T47D (cell line): ENCODE measurements around the gene FAM168A.

ENCODE experiments used
- DNase-seq, 2 experiments: peaks; one replicate each; pipeline versions ENCODE4 v3.0.0 to v3.0.0-alpha.2; 2011 to 2012; ENCODE audit warnings: low read depth in 1 of 2, low spot score in 1 of 2
- JUND ChIP-seq: IDR thresholded peaks from 2 replicates; pipeline ENCODE4 v1.6.1; 2012; ENCODE audit warnings: low read depth
- in situ Hi-C: cut with HindIII; loops from 2 replicates; pipeline ENCODE4 v1.10.0; 2016; ENCODE audit warnings: low sequenced_read_pairs, low pct_unique_long_range_greater_than_20kb

FAM168A gene

DNA sequence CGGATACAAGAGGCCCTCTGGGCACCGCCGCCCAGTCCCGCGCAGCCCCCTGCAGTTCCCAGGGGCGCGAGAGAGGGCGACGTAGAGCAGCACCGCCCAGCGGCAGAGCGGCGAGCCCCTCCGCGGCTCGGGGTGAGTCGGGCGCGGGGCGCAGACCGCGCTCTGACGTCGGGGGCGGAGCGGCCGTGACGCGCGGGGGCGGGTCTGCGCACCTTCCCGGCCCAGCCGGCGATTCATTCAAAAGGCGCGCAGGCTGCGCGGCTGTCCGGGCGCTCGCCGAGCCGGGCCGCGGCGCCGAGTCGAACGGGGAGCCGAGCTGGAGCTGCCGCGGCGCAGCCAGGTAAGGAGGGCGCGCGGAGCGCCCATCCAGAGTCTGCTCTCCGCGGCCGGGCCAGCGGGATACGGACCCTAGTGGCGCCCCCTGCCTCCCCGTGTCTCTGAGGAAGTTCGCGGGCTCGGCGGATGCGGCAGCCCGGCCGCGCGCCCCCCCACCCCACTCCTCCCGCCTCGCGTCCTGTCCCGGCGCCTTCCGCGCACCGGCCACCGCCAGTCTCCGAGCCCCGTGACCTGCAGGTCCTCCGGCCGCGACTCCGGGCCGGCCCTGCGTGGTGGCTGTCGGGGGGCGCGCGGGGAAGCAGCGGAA is 221.6 kb downstream of the FAM168A start, which contains the start of gene RELT:
Gene RELT, plus strand, starts transcription at position 240 of the 643 bp plus-strand sequence. CDS start 12,738 bp downstream, outside the sequence.
- no peak for TF ChIP-seq JUND
- DNase-seq = peak; percentile 96 to 98
- in situ Hi-C loops = no loop called here

DNA sequence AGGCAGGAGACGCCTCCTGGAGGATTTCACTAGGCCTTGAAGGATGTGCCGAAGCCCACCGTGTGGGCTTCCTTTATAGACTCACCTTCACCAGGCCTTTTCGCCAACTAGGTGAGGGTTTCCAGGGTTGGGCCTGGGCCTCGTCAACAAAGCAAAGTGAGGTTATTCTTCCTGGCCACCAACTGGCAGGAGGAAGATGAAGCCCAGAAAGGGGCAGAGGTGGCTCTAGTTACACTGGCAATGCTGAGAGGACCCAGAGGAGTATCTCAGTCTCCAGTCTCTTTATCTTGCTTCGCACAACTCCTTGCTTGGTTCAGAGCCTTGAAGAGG is 222.1 kb downstream of the FAM168A start:
- in situ Hi-C loops = no loop called here
- DNase-seq = no peak
- TF ChIP-seq JUND = no peak

DNA sequence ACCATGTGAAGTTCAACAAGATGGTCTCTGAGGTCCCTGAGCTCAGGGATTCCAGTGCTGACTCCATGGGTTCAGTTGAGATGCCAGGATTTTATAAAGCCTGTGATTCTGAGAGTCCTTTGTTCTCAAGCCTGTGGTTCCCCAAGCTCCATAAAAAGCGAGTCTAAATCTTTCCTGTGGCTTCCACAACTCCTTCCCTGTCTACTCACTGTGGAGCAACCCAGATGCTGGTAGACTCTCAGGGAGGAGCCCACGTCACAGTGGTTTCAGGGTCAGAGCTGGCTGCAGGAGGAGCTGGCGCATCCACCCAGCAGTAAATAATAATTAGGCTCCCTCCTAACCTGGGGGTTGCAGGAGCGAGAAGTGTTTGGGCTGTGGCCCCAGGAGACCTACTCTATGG is 223.8 kb downstream of the FAM168A start:
- no peak for TF ChIP-seq JUND
- no peak for DNase-seq
- in situ Hi-C loops = no loop called here

DNA sequence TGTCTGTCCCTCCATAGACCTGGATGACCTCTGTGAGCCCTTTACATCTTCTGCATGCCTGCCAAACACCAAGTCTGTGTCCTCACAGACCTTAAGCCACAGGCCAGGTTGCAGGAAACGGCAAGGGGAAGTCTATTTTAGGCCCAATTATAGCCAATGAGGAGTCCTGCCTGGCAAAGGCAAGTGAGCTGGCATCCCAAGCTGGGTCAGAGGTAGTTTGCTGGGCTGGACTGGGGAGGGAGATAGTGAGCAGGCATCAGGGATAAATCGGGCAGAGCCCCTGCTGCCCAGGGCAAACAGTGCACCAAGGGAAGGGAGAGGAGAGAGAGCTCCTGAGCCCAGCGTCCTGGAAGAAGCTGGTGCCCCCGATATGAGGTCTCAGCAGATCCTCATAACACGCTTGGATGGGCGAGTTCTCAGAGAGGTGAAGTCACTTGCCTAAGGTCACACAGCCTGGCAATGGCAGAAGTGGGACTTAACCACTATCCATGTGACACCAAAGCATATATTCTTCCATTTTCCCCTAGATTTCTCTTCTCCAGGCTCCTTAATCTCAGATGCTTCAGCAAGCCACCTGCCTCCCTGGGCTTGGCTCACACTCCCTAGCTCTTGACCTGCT is 225.4 kb downstream of the FAM168A start:
- in situ Hi-C loops = no loop called here
- no peak for TF ChIP-seq JUND
- peak in 1 of 2 experiments; percentile 48 for DNase-seq

DNA sequence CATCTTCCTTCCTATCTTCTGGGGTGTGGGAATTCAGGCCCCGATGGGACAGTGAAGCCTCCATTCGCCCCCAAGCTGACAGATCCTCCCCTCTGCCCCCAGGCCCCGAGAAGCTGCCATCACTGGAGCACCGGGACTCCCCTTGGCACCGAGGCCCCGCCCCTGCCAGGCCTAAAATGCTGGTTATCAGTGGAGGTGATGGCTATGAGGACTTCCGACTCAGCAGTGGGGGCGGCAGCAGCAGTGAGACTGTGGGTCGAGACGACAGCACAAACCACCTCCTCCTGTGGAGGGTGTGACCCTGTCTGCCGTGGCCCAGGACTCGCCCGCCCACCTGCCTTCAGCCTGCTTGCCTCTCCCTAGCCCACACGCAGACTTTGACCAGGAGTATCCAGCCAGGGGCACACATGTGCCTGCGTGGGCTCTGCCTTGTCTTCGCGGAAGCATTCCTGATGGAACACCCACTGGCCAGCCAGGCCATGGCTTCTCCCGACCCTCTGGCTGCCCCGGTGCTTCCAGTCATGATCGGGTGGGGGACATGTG is 230.4 kb downstream of the FAM168A start:
- no peak for DNase-seq
- in situ Hi-C loops = no loop called here

DNA sequence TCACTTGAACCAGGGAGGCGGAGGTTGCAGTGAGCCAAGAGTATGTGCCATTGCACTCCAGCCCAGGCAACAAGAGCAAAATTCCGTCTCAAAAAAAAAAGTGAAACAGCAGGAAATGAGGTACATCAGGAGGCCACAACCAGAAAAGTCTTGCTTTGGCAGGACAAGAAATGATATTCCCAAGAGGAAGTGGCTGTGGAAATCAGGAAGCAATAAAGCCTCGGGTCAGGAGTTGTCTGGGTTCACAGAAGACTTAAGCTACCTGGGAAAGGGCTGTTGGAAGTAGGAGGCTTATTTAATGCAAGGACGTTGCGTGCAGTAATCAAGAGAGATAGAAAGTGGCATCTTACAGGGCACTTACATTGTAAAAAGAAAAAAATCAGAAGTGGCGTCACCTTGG is 231.0 kb downstream of the FAM168A start:
- in situ Hi-C loops = no loop called here
- DNase-seq = no peak
- TF ChIP-seq JUND = no peak

More for the DNA sequence above, 230.4 kb downstream of the FAM168A start:
- TF ChIP-seq JUND = no peak

DNA sequence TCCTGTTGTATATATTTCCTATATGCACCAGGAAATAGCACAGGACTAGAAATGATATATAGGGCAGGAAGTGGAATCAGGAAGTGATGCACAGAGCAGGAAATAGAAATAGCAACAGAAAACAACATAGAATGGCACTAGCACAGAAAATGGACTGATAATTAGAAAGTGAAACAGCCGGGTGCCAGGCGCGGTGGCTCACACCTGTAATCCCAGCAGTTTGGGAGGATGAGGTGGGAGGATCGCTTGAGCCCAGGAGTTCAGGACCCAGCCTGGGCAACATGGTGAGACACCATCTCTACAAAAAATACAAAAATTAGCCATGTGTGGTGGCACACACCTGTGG is 231.7 kb downstream of the FAM168A start:
- TF ChIP-seq JUND = no peak
- no peak for DNase-seq
- in situ Hi-C loops = no loop called here

DNA sequence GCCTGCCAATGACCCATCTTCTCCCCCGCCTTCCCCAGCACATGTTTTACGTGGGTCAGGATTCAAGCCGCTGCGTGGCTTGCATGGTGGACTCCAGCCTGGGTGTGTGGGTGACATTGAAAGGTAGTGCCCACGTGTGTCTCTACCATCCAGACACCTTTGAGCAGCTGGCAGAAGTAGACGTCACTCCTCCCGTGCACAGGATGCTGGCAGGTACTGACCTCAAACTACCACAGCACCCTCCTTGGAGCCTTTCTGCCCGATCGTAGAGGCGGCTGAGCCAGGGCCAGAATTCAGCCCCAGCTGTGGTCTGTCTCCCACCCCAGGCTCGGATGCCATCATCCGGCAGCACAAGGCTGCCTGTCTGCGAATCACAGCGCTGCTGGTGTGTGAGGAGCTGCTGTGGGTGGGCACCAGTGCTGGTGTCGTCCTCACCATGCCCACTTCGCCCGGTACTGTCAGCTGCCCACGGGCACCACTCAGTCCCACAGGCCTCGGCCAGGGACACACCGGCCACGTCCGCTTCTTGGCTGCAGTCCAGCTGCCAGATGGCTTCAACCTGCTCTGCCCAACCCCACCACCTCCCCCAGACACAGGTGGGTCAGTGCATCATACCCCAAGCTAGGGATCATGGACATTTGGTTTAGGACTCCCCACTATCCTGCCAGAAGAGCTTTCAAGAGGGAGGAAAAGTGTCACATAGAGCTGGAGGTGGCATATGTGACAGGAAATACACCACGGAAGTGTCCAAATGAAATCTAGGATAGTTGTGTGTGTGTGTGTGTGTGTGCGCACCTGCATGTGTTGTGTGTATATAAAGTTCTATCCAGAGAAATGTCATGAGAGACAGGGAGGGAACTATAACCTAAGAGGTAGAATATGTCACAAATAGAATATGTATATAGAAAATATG is 232.3 kb downstream of the FAM168A start:
- TF ChIP-seq JUND = no peak
- no peak for DNase-seq
- in situ Hi-C loops = no loop called here

DNA sequence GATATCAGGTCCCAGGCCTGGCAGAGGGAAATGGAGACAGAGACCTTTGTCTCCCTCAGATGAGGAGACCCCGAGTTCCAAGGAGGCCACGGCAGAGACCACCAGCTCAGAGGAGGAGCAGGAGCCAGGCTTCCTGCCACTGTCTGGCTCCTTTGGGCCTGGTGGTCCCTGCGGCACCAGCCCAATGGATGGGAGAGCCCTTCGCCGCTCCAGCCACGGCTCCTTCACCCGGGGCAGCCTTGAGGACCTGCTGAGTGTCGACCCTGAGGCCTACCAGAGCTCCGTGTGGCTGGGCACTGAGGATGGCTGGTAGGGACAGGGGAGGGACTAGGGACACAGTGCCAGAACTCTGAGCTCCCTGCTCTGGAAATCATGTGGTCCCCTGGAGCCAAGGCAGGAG is 234.8 kb downstream of the FAM168A start:
- no peak for DNase-seq
- no peak for TF ChIP-seq JUND
- in situ Hi-C loops = no loop called here

DNA sequence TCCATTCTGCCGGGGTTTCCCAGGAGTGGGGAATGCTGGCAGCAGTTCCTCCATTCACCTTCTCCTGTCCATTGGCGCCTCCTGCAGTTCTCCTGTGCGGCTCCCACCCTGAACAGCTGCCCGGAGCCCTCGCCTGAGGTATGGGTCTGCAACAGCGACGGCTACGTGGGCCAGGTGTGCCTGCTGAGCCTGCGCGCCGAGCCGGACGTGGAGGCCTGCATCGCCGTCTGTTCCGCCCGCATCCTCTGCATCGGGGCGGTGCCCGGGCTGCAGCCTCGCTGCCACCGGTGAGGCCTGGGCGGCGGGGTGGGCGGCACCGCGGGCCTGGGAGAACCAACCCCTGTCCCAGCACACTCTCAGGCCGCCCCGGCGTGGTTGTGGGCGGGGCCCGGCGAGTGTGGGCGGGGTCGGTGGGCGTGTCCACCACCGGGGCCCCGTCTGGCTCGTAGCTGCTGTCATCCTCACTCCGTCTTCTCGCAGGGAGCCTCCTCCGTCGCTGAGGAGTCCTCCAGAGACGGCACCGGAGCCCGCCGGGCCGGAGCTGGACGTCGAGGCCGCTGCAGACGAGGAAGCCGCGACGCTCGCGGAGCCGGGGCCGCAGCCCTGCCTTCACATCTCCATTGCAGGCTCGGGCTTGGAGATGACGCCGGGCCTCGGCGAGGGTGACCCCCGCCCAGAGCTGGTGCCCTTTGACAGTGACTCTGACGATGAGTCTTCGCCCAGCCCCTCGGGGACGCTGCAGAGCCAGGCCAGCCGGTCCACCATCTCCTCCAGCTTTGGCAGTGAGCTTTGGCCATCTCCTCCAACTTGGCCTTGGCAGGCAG is 235.7 kb downstream of the FAM168A start:
- no peak for DNase-seq
- in situ Hi-C loops = no loop called here
- no peak for TF ChIP-seq JUND

DNA sequence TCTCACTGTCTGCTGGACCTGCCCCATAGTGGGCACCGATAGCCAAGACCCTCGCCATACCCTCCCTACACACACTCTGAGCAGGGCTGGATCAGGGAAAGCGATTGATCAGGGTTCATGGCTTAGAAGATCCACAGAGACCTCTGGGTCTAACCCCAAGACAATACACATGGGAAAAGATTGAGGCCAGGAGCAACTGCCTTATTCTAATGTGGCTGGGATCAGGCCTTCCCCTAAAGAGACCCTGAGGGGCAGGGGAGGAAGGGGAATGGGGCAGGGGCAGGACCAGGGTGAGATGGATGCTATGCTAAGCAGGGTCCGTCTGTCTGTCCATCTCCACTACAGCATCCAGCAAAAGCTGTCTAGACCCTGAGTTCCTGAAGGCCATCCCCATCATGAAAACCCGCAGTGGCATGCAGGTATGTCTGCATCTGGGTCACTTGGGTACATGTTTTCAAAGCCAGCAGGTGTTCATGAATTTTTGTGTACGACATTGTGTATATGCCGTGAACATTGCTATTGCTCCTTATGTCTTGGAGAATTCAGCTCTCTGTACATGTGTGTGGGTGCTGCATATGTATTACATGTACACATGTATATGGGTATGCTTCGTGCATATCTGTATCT is 237.1 kb downstream of the FAM168A start:
- DNase-seq = no peak
- in situ Hi-C loops = no loop called here
- no peak for TF ChIP-seq JUND
